GM12801 (cell line): ENCODE results near the gene ERI2.

Experiments
- CTCF ChIP-seq: IDR thresholded peaks from one replicate; pipeline ENCODE4 v1.5.1; 2011; ENCODE audit warnings: control low read depth; ENCODE audit not compliant: insufficient read length; ENCODE audit errors: extremely low read depth

The ERI2 gene

GRCh38 chr16:20768818-20769217 lies 37.5 kb downstream of the ERI2 start:
- no peak for TF ChIP-seq CTCF

- TF ChIP-seq CTCF = no peak
Observed at GRCh38 chr16:20768121-20768520, 38.2 kb downstream of the ERI2 start.

GRCh38 chr16:20767577-20767976 lies 38.7 kb downstream of the ERI2 start:
- TF ChIP-seq CTCF = no peak

- no peak for TF ChIP-seq CTCF
Observed at GRCh38 chr16:20766294-20766693, 40.0 kb downstream of the ERI2 start.

GRCh38 chr16:20765732-20766131 lies 40.5 kb downstream of the ERI2 start:
- no peak for TF ChIP-seq CTCF

GRCh38 chr16:20763461-20764232 lies 42.6 kb downstream of the ERI2 start, which contains the start of gene ACSM3:
TSS of gene ACSM3 (plus strand) at chr16:20764014. CDS start at chr16:20770035, 6,021 bp downstream.
- no peak for TF ChIP-seq CTCF

- no peak for TF ChIP-seq CTCF
Observed at GRCh38 chr16:20762404-20763123, 43.7 kb downstream of the ERI2 start.
